ENCODE measurements around the gene ZNF236. TPM values are rescaled to one million over a fixed set of nuclear protein-coding genes. Genes with fewer than 3 reads are reported as not detected.

ZNF236 gene
- total RNA-seq, 1 donor = 13.6 TPM

- no peak overlapping the region for H3K4me3 ChIP-seq (ENCODE audit: low read depth, low read length)
- no peak for TF ChIP-seq CTCF (IDR thresholded peaks at IDR 0.05; ENCODE audit: insufficient read depth, low read length)
- DNase-seq (ENCODE audit: low read depth) = no peak
Observed at GRCh38 chr18:76911440-76911839, 89.1 kb downstream of the ZNF236 start.

GRCh38 chr18:76913583-76913982 lies 91.2 kb downstream of the ZNF236 start:
- no peak overlapping the region for H3K4me3 ChIP-seq (ENCODE audit: low read depth, low read length)
- DNase-seq (ENCODE audit: low read depth) = no peak
- no peak for TF ChIP-seq CTCF (IDR thresholded peaks at IDR 0.05; ENCODE audit: insufficient read depth, low read length)

- no peak overlapping the region for H3K4me3 ChIP-seq (ENCODE audit: low read depth, low read length)
- no peak for TF ChIP-seq CTCF (IDR thresholded peaks at IDR 0.05; ENCODE audit: insufficient read depth, low read length)
- no peak for DNase-seq (ENCODE audit: low read depth)
Observed at GRCh38 chr18:76914314-76914713, 92.0 kb downstream of the ZNF236 start.

DNA sequence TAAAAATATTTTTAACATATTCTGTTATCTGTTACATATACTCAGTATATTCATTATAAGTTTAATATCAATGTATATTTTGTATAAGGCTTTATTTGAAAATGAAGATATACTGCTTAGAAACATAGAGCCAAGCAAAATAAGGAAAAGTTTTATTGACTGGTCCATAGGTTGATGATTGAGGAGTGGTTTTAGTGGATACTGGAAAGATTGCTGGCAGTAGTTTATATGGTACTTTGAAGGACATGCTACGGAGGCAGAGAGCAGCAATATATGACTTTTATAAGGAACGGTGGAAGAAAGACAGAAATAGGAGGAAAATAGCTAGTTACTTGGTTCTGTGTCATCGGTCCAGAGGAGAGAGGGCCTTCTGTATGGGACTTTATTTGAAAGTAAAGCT lies 92.4 kb downstream of the ZNF236 start:
- no peak for TF ChIP-seq CTCF (IDR thresholded peaks at IDR 0.05; ENCODE audit: insufficient read depth, low read length)
- H3K4me3 ChIP-seq (ENCODE audit: low read depth, low read length) = no peak overlapping the region
- no peak for DNase-seq (ENCODE audit: low read depth)

DNA sequence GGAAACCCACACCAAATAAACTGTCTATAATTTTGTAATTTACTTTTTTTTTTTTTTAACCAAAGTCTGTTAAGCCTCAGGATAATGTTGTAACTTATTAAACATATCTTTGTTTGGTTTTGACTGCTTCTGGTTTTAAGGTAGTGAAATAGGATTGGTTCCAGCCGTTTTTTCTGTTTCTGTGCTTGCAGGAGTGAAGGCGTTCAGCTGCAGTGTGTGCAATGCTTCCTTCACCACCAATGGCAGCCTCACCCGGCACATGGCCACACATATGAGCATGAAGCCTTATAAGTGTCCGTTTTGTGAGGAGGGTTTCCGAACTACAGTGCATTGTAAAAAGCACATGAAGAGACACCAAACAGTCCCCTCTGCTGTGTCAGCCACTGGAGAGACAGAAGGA lies 93.1 kb downstream of the ZNF236 start:
- TF ChIP-seq CTCF (IDR thresholded peaks at IDR 0.05; ENCODE audit: insufficient read depth, low read length) = no peak
- no peak for DNase-seq (ENCODE audit: low read depth)
- no peak overlapping the region for H3K4me3 ChIP-seq (ENCODE audit: low read depth, low read length)

DNA sequence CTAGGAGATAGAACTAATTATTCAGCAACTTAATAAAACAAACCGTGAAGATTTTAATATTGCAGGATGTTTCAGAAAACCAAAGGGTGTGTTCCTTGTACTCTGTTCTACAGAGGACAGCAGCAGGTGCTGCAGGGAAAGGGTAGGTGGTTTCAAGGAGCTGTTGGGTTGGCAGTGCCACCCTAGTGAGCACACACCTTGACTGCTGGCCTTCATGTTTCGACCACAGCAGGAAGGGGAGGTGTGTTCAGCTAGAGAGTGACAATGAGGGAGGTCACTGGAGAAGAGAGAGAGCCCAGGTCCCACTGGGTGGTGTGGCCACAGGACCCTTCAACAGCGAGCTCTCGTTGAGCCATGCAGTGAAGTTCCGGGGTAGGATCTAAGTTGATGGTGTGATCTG lies 98.6 kb downstream of the ZNF236 start:
- no peak overlapping the region for H3K4me3 ChIP-seq (ENCODE audit: low read depth, low read length)
- no peak for TF ChIP-seq CTCF (IDR thresholded peaks at IDR 0.05; ENCODE audit: insufficient read depth, low read length)
- DNase-seq (ENCODE audit: low read depth) = no peak

DNA sequence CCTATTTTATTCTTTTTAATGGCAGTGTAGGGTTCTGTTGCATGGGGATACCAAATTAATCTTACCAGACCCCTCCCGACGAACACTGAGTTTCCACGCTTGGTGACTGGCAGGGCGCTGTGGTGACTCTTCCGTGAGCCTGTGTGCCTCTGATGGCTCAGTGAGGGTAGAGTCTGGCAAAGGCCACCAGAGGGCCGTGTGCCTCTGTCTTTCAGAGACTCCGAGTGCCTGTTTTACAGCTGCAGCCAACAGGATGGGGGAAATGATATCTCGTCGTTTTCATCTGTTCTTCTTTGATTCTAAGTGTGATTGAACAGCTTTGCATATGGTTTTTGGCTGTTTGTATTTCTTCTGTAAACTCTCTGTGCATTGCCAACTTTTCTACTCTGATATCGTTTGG lies 99.8 kb downstream of the ZNF236 start:
- peak; percentile 46 for DNase-seq (ENCODE audit: low read depth)
- TF ChIP-seq CTCF (IDR thresholded peaks at IDR 0.05; ENCODE audit: insufficient read depth, low read length) = peak; percentile 64
- H3K4me3 ChIP-seq (ENCODE audit: low read depth, low read length) = no peak overlapping the region

Data from fibroblast of the aortic adventitia (primary cell).